ENCODE results near the gene TRIM40.
A peak's percentile ranks its signal among the peaks of the same experiment; 100 is the strongest.

Gene TRIM40

GRCh38 chr6:30096829-30097228 is 39.1 kb upstream of the TRIM40 start:
- TF ChIP-seq, protein P1, sequence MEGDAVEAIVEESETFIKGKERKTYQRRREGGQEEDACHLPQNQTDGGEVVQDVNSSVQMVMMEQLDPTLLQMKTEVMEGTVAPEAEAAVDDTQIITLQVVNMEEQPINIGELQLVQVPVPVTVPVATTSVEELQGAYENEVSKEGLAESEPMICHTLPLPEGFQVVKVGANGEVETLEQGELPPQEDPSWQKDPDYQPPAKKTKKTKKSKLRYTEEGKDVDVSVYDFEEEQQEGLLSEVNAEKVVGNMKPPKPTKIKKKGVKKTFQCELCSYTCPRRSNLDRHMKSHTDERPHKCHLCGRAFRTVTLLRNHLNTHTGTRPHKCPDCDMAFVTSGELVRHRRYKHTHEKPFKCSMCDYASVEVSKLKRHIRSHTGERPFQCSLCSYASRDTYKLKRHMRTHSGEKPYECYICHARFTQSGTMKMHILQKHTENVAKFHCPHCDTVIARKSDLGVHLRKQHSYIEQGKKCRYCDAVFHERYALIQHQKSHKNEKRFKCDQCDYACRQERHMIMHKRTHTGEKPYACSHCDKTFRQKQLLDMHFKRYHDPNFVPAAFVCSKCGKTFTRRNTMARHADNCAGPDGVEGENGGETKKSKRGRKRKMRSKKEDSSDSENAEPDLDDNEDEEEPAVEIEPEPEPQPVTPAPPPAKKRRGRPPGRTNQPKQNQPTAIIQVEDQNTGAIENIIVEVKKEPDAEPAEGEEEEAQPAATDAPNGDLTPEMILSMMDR (IDR thresholded peaks at IDR 0.05): no peak
- H3K27ac ChIP-seq: no peak overlapping the region
- no peak overlapping the region for H3K4me3 ChIP-seq
- peaks cover 0 to 20% (median 16%) of the 10 kb centered on the region in 4 donors for H3K4me1 ChIP-seq
- H3K9me3 ChIP-seq: no peaks in the 10 kb centered on the region
- H3K36me3 ChIP-seq: no peaks in the 10 kb centered on the region
- DNase-seq: no peak
- intact Hi-C loops (cut with DNase I; ENCODE audit: low total_unique reads): no loop called here
- H3K27me3 ChIP-seq: peaks cover 0 to 79% of the 10 kb centered on the region in 2 donors

- no peaks in the 10 kb centered on the region for H3K36me3 ChIP-seq
- no peak overlapping the region for H3K4me3 ChIP-seq
- DNase-seq: no peak
- no peaks in the 10 kb centered on the region for H3K9me3 ChIP-seq
- peaks cover 0 to 68% of the 10 kb centered on the region in 2 donors for H3K27me3 ChIP-seq
- intact Hi-C loops (cut with DNase I; ENCODE audit: low total_unique reads): no loop called here
- TF ChIP-seq, protein P1 (IDR thresholded peaks at IDR 0.05): no peak
- no peak overlapping the region for H3K27ac ChIP-seq
- peaks cover 0 to 32% (median 21%) of the 10 kb centered on the region in 4 donors for H3K4me1 ChIP-seq
Measured at GRCh38 chr6:30097902-30098768, 37.8 kb upstream of the TRIM40 start.

- Histone ChIP-seq H3K27me3 (peaks cover 0 to 54% of the 10 kb centered on the region in 2 donors), H3K9me3 (no peaks in the 10 kb centered on the region), H3K27ac (no peak overlapping the region), H3K36me3 (no peaks in the 10 kb centered on the region), H3K4me1 (peaks cover 0 to 38% (median 27%) of the 10 kb centered on the region in 4 donors), H3K4me3 (peak overlapping the region in 1 of 2 donors; percentile 20)
- TF ChIP-seq, protein P1 (IDR thresholded peaks at IDR 0.05): no peak
- no peak for DNase-seq
- intact Hi-C loops (cut with DNase I; ENCODE audit: low total_unique reads): loop anchor here (5.0 kb wide), 2 partner anchors 33 to 37 kb away; partner anchors contain the start of genes PPP1R11 and TRIM40
Measured at GRCh38 chr6:30100154-30100553, 35.8 kb upstream of the TRIM40 start.

- Histone ChIP-seq H3K36me3 (no peaks in the 10 kb centered on the region), H3K9me3 (no peaks in the 10 kb centered on the region), H3K4me1 (peaks cover 0 to 38% (median 27%) of the 10 kb centered on the region in 4 donors), H3K4me3 (peak overlapping the region; percentile 20 to 57), H3K27me3 (peaks cover 0 to 50% of the 10 kb centered on the region in 2 donors), H3K27ac (no peak overlapping the region)
- TF ChIP-seq, protein P1 (IDR thresholded peaks at IDR 0.05): no peak
- no peak for DNase-seq
- intact Hi-C loops (cut with DNase I; ENCODE audit: low total_unique reads): loop anchor here (5.0 kb wide), 2 partner anchors 34 to 36 kb away; partner anchors contain the start of genes PPP1R11 and TRIM40
Measured at GRCh38 chr6:30100585-30101443, 35.1 kb upstream of the TRIM40 start.

Measured in tibial artery (tissue), 4 donors.